ENCODE measurements around the gene PSD2. TPM values are rescaled to one million over a fixed set of nuclear protein-coding genes. Genes with fewer than 3 reads are reported as not detected.

Gene PSD2
- total RNA-seq, 1 experiment from 2014 or later, result 0.22 TPM

DNA sequence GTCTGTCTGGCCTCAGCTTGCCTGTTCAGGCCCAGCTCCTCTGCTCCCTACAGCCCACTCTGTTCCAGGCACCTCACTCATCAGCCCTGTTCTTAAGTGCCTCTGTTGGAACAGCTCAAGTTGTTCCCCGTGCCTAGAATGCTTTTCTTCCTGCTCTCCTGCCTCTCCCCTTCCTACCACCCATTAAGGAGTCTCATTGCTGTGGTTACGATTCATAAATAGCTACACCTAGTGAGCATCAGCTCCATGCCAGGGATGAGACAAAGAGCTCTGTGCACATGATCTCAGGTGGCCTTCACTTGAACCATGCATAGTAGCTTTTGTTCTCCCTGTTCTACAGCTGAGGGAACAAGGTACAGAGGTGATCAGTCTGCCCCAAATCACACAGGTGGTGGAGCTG is 54.3 kb downstream of the PSD2 start:
- no peak overlapping the region for H3K18ac ChIP-seq (ENCODE audit: insufficient read length, low read depth, low read length)
- no peaks in the 10 kb centered on the region for H3K79me2 ChIP-seq (ENCODE audit: insufficient read depth, low read length)
- H3K4ac ChIP-seq (ENCODE audit: low read depth, low read length), result no peak overlapping the region
- Mint-ChIP-seq H3K9me3 (no peaks in the 10 kb centered on the region), H3K27me3 (ENCODE audit: low read depth) (peaks cover 70% of the 10 kb centered on the region), H3K27ac (no peak overlapping the region), H3K4me3 (no peak overlapping the region; a peak in 1 of 5 replicates), H3K4me1 (peaks cover 3 to 7% of the 10 kb centered on the region in 2 experiments; a peak in 2 of 4 replicates), H3K36me3 (ENCODE audit: insufficient read depth in 1 of 3, low read depth in 3 of 3) (no peaks in the 10 kb centered on the region)
- H2AFZ ChIP-seq (ENCODE audit: low read length), result no peak overlapping the region
- no peak overlapping the region for H4K8ac ChIP-seq (replicated peaks; ENCODE audit: insufficient read length, low read depth, low read length)
- no peak overlapping the region for H3K27ac ChIP-seq (ENCODE audit: insufficient read length, low read depth, low read length)
- H3K23me2 ChIP-seq (ENCODE audit: insufficient read length, low read depth, low read length, poor library complexity, severe bottlenecking), result no peaks in the 10 kb centered on the region
- no peak overlapping the region for H3K23ac ChIP-seq (ENCODE audit: insufficient read length, low read depth, low read length)
- peaks cover 17% of the 10 kb centered on the region; the same call in 1 of the 2 replicates for H3K27me3 ChIP-seq (ENCODE audit: insufficient read depth, low read length)
- H3K56ac ChIP-seq (ENCODE audit: insufficient read length, low read depth, low read length), result no peak overlapping the region
- H4K20me1 ChIP-seq (ENCODE audit: control insufficient read depth, insufficient read depth, insufficient read length), result no peaks in the 10 kb centered on the region
- H2BK12ac ChIP-seq (ENCODE audit: insufficient read length, low read depth, low read length), result no peak overlapping the region
- H2BK120ac ChIP-seq (ENCODE audit: low read depth, low read length, poor library complexity, severe bottlenecking), result no peak overlapping the region
- H4K5ac ChIP-seq (ENCODE audit: insufficient read length, low read depth, low read length), result no peak overlapping the region
- H3K9me3 ChIP-seq (ENCODE audit: control insufficient read depth, low read depth, low read length), result no peaks in the 10 kb centered on the region
- no peak overlapping the region for H3K4me2 ChIP-seq (ENCODE audit: insufficient read depth, insufficient read length, low read length)
- H2BK15ac ChIP-seq (ENCODE audit: low read depth, low read length), result no peak overlapping the region
- TF ChIP-seq CTCF (conservative IDR thresholded peaks at IDR 0.05), result no peak
- WGBS (ENCODE audit: extremely low coverage, insufficient read length, low lambda C conversion rate), result no CpG with 5 or more reads among the region's 2 CpGs
- no peak for DNase-seq
- H3K4me1 ChIP-seq (ENCODE audit: insufficient read depth, low read length), result no peaks in the 10 kb centered on the region
- no peaks in the 10 kb centered on the region for H3K79me1 ChIP-seq (ENCODE audit: insufficient read depth, low read depth, low read length, poor library complexity, severe bottlenecking)
- H2BK5ac ChIP-seq (ENCODE audit: insufficient read length, low read length), result no peak overlapping the region
- no peak overlapping the region for H2AK5ac ChIP-seq (ENCODE audit: insufficient read length, low read length)
- no peak overlapping the region for H3K14ac ChIP-seq (ENCODE audit: insufficient read depth, low read length)
- no peak overlapping the region for H2BK20ac ChIP-seq (ENCODE audit: low read depth, low read length, poor library complexity, severe bottlenecking)
- no peak overlapping the region for H3K9ac ChIP-seq (ENCODE audit: extremely low read depth, insufficient read length, low read length)
- H3T11ph ChIP-seq (ENCODE audit: low read length), result no peak overlapping the region
- no peak overlapping the region for H4K91ac ChIP-seq (ENCODE audit: insufficient read length, low read depth, low read length)

Measured in H9 (cell line).